Right kidney (tissue), 1 donor: Measurements from ENCODE around the gene ARMH4.
"Not testable (repeated sequence)": the region's sequence is repeated elsewhere in the genome, so short reads cannot be mapped to it uniquely, and the experiment has no call there.

Experiments used
- DNase-seq: peaks from one replicate; pipeline ENCODE4 v3.0.0-alpha.2; 2016

Gene ARMH4

DNA sequence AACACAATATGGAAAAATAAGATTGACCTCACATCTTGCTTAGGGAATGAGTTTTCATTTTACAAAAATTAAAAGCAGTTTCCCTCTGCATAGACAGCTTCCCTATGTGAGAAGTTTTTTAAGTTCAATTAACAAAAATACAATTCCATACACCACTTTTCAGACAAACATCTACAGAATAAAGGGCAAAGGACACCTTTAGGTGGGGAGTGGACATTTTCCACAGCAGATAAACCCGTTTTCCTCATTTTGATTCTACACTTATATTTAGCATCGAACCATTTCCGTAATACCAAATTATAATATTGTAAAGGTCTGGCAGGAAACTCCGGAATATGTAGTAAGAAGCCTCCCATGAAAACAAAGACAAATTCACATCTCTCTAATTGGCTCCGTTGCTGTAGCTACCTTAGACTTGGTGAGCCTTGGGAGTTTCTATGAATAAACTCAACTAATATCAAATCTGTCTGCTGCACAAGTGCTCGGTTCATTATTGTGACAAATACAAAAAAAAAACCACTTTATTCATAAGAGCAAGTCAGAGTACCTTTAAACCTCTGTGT is 1.7 kb downstream of the ARMH4 start:
- no peak for DNase-seq

DNA sequence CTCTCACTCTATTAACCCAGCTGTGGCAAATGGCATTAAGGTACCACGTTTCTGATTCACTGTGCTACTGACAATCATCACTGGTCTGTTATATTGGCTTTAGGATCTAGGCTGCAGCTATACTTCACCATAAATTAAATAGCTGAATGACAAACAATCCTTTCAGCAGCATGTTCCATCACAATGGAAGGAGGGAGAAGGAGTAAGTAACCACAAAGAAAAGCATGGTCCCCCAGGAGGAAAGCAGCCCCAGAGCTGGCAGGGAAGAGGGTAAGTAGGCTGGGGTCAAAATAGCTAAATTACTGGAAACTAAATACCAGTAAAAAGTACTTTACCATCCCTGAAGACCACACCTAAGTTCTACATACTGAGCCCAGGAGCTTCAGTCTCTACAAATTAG is 2.8 kb downstream of the ARMH4 start:
- DNase-seq, result no peak

DNA sequence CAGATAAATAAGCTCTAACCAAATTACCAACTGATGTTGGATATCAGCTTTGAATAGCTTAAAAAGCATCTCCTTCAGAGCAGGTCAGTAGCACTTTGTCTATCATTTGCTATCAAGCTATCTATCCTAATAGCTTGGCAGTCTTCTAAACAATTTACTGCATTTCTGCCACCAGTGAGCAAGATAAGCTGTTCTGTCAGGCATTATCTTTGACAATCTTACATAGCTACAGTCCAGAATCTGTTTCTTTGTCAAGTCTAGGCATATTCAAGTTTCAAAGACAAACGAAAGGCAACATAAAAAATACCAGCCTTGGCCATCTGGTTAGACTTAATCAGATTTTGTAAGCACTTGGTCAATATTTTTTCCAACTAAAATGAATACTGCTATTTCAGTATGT is 5.6 kb downstream of the ARMH4 start:
- no peak for DNase-seq

DNA sequence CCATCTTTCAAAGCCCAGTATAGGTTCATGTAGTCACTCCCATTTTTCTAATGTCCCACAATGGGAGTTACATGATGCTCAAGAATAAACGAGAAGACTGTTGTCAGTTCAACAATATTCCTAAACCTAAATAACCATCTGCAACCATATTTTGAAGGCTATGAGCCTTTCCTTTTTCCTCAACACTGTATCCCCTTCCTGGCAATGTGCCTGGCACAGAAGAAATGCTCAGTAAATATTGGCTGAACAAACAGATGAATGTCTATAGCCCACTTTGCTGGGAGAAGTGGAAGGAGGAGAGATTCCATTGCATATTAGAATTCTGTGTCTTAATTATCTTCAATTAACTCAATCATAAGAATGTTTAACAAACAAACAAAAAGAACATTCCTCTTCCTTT is 6.1 kb downstream of the ARMH4 start:
- no peak for DNase-seq

DNA sequence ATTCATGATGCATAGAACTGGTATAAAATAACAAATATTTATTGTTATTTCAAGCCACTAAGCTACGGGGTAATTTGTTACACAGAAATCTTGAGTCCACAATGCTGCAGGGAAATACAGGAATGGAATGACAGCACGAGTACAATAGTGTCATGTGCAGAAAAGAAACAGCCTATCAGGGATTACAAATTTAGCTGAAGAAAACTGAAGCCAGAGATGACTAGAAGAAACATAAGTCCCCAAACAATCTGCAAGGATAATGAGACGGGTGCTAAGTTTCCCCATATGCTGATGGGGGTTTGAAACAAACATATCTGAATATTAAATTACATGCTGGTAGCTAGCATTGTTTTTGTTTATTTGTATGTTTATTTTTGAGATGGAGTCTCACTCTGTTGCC is 8.9 kb downstream of the ARMH4 start:
- no peak for DNase-seq

DNA sequence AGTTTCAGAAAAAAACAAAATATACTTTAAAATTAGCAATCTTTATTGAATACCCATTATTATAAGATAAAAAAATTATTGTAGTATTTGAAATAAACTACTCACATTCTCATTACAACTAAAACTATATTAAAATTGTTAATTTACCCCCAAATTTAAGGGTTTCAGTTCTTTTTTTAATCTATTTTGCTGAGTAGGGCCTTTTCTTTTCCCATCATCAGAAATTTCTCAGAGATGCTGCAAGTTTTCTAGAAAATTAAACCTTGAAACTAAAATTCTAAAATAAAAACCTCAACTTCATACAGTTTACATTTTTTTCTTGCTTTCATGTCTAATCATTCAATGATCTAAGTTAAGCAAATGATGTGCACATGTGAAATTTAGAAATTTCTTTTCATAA is 10.1 kb downstream of the ARMH4 start:
- DNase-seq, result no peak

DNA sequence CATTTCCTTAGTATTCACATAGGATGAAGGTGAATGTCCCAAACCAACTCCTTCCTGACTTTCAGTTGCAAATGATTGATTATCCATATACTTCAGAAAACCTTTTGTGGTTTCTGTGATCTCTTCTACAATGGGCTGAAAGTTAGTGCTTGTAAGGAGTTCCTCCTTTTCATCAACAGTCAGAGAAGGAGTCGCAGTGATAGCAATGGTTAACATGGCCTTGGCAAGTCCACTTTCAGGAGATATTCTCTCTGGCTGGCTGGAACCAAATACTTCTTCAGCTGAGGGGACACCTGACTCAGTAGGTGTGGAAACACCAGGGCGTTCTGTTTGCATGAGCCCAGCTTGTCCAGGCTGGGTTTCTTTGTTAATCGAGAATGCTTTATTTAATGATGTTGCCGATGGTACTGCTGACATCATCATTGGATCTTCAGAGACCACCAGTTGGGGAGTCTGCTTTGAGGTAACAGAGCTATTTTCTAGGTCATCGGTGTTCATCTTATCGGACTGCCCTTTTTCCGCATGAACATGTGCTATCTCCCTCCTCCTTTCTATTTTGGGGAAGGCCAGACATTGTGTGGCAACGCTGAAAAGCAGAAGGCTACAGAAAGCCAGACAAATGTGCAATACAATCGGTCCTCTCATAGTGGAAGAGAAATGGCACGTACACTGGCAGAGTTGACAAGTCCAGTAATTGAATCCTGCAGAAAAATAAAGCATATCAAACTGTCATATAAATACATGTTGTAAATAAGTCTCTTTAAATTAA is 13.1 kb downstream of the ARMH4 start:
- DNase-seq, result no peak

DNA sequence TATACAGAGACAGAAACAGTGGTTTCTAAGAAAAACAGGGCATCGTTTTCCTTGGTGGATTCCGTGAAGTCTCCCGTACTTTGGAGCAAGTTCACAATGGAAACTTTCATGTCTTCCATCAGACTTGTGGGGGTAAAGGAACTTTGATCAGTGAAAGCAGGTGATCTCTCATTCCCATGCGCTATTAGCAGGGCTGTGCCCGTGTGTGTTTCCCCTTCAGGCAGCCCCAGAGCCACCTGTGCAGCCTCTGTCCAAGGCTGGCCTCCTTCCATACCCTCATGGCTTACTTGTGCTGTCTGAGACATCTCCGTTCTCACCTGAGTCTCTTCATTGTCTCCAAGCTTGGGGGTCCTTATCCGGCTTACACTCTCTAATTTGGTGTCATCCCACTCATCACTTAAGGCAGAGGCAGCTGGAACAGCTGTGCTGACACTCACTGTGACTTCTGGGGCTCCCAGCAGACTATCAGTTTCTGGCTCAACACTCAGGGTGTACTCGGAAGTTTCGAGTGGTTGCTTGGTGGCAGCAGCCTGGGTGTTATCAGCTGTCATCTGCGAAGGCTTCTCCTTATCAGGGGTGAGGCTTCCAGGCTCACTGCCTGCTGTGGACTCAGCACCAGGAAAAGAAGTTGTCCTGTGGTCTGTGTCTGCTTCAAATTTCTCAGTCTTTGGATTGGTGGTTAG is 13.8 kb downstream of the ARMH4 start:
- DNase-seq, result no peak

DNA sequence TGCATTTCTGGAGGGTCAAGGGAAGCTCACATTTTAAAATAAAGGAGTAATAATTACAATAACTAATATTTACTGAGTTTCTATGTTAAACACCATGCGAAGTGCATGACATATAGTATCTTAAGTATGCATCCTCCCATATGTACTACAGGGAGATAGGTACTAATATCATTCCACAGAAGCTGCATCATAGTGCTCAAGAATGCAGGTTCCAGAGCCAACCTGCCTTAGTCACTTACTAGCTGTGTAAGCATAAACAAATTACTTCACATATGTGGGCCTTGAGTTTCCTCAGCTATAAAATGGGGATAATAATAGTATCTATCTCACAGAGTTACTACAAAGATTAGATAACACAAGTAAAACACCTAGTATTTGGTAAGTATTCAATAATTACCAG is 18.3 kb downstream of the ARMH4 start:
- no peak for DNase-seq

DNA sequence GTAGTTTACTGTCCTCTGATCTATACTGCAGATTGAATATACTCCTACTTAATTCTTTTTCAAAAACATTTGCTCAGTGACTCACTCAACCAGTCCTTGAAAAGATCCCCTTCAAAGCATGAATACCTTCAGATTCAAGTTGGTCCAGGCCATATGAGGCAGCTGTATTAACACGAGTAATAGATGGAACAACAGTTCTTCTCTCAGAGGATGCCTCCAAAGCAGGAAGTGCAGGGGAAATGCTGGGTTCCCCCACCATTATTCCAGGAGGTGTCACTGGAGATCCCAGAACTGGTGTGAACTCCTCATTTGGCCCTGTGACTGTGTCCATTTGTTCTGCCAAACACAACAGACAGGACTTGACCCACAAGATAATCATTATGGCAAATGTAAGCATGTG is 20.6 kb downstream of the ARMH4 start:
- no peak for DNase-seq

DNA sequence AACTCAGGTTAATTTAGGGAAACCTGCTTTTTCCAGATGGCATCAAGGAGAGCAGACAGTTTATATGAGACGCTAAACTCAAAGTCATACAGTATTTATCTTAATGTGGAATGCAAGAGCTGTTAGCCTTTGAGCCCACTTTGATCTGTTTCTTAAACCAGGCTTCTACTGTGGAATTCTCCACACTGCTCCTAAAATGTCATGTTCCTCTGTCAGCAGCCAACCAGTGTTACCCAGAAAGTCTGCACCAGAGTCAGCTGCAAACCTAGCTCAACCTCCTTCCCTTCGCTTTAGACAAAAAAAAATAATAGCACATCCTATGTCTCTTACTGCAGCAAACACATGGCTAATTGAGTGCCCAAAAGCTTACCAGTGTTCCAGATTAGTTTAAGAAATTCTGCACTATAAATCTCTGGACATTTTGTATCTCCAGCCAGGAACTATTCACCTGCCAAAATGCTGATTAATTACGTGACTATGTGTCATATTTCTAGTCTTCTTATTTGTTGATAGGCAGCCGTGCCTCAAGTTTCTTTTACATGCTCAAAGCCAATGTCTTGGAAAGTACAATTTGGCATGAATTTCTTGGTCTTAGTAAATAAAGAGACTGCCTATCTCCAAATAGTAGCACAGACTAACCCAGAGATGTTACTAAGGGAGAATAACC is 21.8 kb downstream of the ARMH4 start:
- no peak for DNase-seq

DNA sequence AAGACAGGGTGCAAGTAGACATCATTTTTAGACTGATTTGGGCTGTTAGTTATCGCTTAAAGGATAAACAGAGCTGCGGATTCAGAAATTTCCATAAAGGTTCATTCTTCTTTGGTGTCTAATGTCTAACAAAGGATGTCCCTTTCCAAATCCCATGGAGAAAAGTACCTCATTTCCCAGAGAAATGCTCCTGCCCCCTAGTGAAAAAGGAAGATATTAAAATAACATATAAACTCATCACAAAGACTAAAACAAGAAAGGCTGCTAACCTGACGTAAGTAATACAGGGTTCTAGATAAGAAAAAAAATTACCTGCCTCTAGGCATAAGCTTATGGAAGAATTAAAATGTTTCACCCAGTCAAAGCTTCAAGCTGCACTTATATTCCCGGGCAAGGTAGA is 22.8 kb downstream of the ARMH4 start:
- no peak for DNase-seq

DNA sequence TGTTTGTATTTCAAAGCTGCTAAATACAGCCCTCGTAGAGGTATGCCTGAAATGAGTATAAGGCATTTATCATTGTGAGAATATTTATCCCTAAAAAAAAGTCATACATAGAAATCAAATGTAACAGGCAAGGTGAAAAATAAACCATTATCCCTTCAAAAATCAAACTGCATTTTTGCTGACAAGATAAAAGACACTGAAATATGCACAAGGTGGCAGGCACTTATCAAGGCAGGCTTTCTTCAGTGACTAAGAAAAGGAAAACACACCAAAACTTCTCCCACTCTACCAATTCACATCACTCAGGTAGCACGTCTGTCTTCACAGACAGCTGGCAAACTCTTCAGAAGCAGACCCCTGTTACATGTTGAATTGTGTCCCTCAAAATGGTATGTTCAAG is 23.6 kb downstream of the ARMH4 start:
- DNase-seq, result no peak

DNA sequence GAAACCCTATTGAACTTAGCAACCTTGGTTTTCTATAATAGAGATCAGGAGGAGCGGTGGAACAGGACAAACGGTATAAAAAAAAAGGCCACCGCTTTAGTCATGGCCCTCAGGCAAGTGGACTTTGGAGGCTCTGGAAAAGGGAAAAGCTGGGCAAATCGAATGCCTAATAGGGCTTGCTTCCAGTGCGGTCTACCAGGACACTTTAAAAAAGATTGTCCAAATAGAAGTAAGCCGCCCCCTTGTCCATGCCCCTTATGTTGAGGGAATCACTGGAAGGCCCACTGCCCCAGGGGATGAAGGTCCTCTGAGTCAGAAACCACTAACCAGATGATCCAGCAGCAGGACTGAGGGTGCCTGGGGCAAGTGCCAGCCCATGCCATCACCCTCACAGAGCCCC is 29.5 kb downstream of the ARMH4 start:
- DNase-seq, result not testable (repeated sequence)

DNA sequence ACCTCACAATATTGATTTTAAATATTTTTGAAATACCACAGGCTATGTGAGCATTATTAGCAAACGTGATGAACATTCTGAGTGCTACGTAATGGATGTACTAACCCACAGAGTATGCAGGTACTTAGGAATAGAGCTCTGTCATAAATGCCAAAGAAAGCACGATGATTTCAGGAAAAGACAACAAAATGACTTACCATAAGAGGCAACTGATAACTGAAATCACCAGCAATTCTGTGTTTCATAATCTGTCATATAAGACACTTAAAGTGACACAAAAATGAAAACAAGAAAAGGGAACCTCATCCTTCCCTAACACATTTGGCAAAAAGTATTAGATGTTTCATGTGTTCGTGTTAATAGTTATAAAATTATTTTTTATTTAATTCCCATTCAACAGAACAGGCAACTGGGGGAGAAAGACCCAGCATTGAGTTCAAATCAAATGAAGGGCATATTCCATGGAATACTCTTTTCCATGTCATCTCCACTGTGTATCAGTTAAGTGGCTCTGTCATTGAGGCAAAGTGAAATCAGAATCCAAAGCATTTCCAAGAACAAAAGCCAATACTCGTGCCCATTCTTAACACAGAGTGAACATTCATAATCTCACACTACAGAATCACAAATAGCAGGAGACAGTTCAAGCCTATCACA is 30.4 kb downstream of the ARMH4 start:
- no peak for DNase-seq

DNA sequence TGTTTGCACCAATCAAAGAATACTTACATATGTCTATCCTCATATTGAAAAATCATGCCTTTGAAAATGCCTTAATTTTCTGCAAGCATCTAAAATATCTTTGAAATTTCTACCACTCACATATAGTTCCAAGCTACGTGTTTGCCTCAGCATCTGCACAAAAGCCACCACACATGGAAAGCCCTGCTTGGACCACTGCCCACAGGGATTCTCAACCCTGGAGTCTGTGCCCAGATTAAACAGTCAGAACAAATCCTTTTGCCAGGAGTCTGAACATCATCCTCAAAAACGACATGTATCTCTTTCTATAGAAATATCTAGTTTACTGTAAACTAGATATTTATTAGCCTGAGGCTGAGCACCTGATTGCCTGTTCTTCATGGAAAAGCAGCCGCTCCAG is 32.6 kb downstream of the ARMH4 start:
- no peak for DNase-seq

DNA sequence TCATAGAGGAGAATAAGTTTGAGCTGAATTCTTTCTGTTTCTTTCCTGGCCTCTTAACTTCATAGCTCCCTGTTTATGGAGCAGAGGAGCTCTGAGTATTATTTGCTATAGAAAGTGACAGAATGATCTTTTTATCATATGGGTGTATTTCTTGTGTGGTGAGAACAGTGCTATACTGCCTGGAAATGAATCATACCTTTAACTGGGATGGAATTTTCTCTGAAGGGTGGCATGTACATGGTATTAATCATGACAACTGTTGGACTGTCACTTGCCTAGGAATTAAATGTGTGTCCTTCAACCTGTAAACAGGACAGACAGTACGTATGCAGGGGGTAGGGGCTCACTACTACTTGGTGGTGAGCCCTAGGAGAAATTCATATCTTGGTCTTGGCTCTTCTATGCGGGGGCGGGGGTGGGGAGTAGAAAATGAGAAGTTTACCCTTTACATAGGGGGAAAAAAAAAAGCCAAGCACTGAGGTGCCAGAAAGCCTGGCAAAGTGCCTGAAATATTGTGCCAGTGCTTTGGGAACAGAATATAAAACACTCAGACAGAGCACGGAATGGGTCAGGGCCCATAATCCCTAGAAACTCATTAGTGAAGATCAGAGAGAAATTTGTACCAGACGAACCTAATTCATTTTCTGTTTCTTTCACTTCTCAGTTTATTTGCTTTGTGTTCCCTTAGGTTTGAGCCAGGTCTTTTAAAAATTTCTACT is 33.8 kb downstream of the ARMH4 start:
- DNase-seq, result no peak

DNA sequence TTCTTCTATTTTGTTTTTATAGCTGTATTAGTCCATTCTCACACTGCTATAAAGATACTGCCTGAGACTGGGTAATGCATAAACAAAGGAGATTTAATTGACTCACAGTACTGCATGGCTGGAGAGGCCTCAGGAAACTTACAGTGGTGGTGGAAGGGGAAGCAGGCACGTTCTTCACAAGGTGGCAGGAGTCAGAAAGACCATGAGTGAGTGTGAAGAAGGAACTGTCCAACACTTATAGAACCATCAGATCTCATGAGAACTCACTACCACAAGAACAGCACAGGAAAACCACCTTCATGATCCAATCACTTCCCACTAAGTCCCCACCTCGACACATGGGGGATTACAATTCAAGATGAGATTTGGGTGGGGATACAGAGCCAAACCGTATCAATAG is 42.3 kb downstream of the ARMH4 start:
- no peak for DNase-seq

DNA sequence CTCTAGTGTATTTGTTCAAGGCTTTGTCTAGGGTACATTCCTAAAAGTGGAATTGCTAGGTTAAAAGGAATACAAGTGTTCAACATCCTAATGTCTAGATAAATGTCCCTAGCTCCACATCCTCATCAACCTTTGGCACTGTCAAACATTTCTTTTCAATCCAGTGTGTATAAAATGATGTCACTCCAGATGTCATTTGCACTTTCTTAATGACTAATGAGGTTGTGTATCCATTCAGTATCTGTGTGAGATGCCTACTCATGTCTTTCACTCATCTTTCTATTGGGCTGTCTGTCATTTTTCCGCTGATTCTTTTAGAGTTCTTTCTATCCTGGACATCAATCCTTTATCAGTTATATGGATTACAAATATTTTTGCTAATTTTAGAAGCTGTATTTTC is 43.3 kb downstream of the ARMH4 start:
- no peak for DNase-seq

DNA sequence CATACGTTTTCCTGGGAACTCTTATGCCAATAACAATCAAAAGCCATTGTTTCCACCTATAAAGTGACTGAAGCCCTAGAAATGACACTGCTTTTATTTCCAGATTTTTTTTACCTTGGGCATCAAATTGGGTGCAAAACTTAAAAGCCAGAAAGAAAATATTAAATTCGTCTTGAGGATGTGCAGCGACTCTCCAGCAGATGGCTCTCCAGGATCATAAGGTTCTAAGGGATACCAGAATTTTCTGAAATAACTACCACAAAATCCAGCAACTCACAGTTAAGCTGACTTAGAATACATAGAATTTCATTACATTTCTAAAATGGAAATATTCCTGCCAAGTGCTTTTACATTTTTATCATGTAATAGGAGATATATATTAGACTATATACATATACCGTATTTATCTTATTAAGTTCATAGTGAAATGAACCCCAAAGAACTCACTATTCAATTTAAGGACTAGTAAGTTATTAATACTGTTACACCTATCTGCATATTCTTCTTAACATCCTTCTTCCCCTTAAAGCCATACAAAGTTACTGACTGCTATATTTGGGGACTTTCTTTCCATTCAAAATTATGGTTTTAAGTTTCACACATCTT is 44.0 kb downstream of the ARMH4 start:
- DNase-seq, result no peak

DNA sequence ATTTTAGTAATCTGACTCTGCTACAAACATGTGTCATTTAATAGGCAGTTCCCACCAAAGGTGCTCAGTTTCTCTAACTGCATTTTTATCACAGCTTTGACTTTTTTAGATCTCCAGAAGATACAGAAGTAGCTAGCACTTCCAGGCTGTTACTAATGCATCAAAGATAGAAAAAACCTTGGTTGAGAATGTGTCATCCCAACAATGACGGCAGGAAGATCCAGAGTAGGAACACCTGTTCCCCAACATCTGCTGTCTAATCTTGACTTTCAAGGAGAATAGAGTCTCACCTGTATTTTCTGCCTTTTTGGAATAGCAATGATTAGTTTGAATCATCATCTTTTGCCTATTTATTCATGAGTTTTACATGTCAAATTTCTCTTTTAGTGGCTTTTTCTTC is 45.0 kb downstream of the ARMH4 start:
- DNase-seq, result no peak

DNA sequence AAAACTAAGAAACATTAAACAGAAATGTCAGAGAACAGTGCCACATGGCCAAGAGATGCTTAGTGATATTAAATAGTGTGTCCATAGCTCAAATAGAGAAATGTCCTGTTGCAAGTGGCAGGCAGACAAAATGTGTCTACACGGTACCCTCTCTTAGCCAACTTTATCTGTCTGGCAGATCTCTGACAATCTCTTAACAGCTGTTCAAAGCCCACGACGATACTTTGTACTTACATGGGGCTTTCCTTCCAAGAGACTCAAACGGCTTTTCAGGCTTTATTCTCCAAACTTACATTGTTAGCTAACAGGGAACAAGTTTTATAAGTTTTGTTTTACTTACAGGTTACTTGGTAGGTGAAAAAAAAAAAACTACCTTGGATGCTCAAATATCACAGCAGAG is 45.6 kb downstream of the ARMH4 start:
- no peak for DNase-seq
